Endothelial cell (in vitro differentiated cells): ENCODE data around the gene PTN. TPM values are rescaled to one million over a fixed set of nuclear protein-coding genes. Genes with fewer than 3 reads are reported as not detected.

Experiments
- DNase-seq: peaks from one replicate; pipeline ENCODE4 v3.0.0; 2021; ENCODE audit warnings: low spot score
- H3K27ac Mint-ChIP-seq: one replicate; pipeline ENCODE4 v1.8.0; 2021; ENCODE audit warnings: mixed read lengths, inconsistent platforms; ENCODE audit not compliant: unreplicated experiment
- H3K27me3 Mint-ChIP-seq: one replicate; pipeline ENCODE4 v1.8.0; 2021; ENCODE audit warnings: mild to moderate bottlenecking, moderate library complexity, mixed read lengths, inconsistent platforms; ENCODE audit not compliant: unreplicated experiment
- H3K36me3 Mint-ChIP-seq: one replicate; pipeline ENCODE4 v1.8.0; 2021; ENCODE audit warnings: mild to moderate bottlenecking, low read depth, mixed read lengths, inconsistent platforms; ENCODE audit not compliant: unreplicated experiment
- H3K4me1 Mint-ChIP-seq: one replicate; pipeline ENCODE4 v1.8.0; 2021; ENCODE audit warnings: mild to moderate bottlenecking, mixed read lengths, inconsistent platforms; ENCODE audit not compliant: unreplicated experiment
- H3K4me3 Mint-ChIP-seq: one replicate; pipeline ENCODE4 v1.8.0; 2021; ENCODE audit warnings: mild to moderate bottlenecking, mixed read lengths, inconsistent platforms; ENCODE audit not compliant: unreplicated experiment
- H3K9me3 Mint-ChIP-seq: one replicate; pipeline ENCODE4 v1.8.0; 2021; ENCODE audit warnings: mixed read lengths, inconsistent platforms; ENCODE audit not compliant: unreplicated experiment
- CTCF ChIP-seq: fragments of 200-600 bp; sonication (generic); IDR thresholded peaks from one replicate; pipeline ENCODE4 v1.5.0; 2021; ENCODE audit warnings: antibody characterized with exemption; ENCODE audit not compliant: unreplicated experiment
- total RNA-seq: library from RNA; stranded (reverse); fragmentation: NEBNext Ultra II Directional; extraction: Animal tissue kit (Norgen Biotek cat#: 25700); gene quantifications from one replicate; pipeline ENCODE4 v1.2.1, GENCODE V29; 2021; ENCODE audit not compliant: unreplicated experiment

Gene PTN
- total RNA-seq, 1 donor from 2014 or later = 1.7 TPM

- Mint-ChIP-seq H3K4me3 (no peak overlapping the region), H3K27ac (no peak overlapping the region), H3K4me1 (no peaks in the 10 kb centered on the region), H3K36me3 (no peaks in the 10 kb centered on the region), H3K9me3 (no peaks in the 10 kb centered on the region), H3K27me3 (no peaks in the 10 kb centered on the region)
- no peak for TF ChIP-seq CTCF
- no peak for DNase-seq
Measured at GRCh38 chr7:137258552-137258951, 85.0 kb downstream of the PTN start.

GRCh38 chr7:137254766-137255165 is 88.8 kb downstream of the PTN start:
- H3K27ac Mint-ChIP-seq = no peak overlapping the region
- H3K4me1 Mint-ChIP-seq = no peaks in the 10 kb centered on the region
- H3K9me3 Mint-ChIP-seq = no peaks in the 10 kb centered on the region
- H3K4me3 Mint-ChIP-seq = no peak overlapping the region
- H3K27me3 Mint-ChIP-seq = no peaks in the 10 kb centered on the region
- DNase-seq = no peak
- no peak for TF ChIP-seq CTCF
- H3K36me3 Mint-ChIP-seq = no peaks in the 10 kb centered on the region

GRCh38 chr7:137245890-137246289 is 97.6 kb downstream of the PTN start:
- H3K9me3 Mint-ChIP-seq = no peaks in the 10 kb centered on the region
- no peak overlapping the region for H3K4me3 Mint-ChIP-seq
- H3K27me3 Mint-ChIP-seq = peaks cover 1% of the 10 kb centered on the region
- TF ChIP-seq CTCF = no peak
- no peak overlapping the region for H3K27ac Mint-ChIP-seq
- peaks cover 2% of the 10 kb centered on the region for H3K4me1 Mint-ChIP-seq
- H3K36me3 Mint-ChIP-seq = no peaks in the 10 kb centered on the region
- no peak for DNase-seq

- H3K27ac Mint-ChIP-seq = no peak overlapping the region
- H3K36me3 Mint-ChIP-seq = no peaks in the 10 kb centered on the region
Measured at GRCh38 chr7:137245186-137245585, 98.3 kb downstream of the PTN start.

GRCh38 chr7:137243741-137244140 is 99.8 kb downstream of the PTN start:
- H3K36me3 Mint-ChIP-seq = no peaks in the 10 kb centered on the region
- H3K27ac Mint-ChIP-seq = no peak overlapping the region
- H3K4me1 Mint-ChIP-seq = peaks cover 2% of the 10 kb centered on the region
- no peaks in the 10 kb centered on the region for H3K9me3 Mint-ChIP-seq
- H3K27me3 Mint-ChIP-seq = peaks cover 1% of the 10 kb centered on the region
- TF ChIP-seq CTCF = no peak
- H3K4me3 Mint-ChIP-seq = no peak overlapping the region
- DNase-seq = no peak

More at GRCh38 chr7:137245186-137245585, 98.3 kb downstream of the PTN start:
- Mint-ChIP-seq H3K9me3 (no peaks in the 10 kb centered on the region), H3K27me3 (peaks cover 1% of the 10 kb centered on the region), H3K4me3 (no peak overlapping the region), H3K4me1 (peaks cover 2% of the 10 kb centered on the region)
- TF ChIP-seq CTCF = no peak
- no peak for DNase-seq
